Endothelial cell of umbilical vein (primary cell): ENCODE results near the gene OPA1. TPM values are rescaled to one million over a fixed set of nuclear protein-coding genes. Genes with fewer than 3 reads are reported as not detected.
A peak's percentile ranks its signal among the peaks of the same experiment; 100 is the strongest.

Experiments
- BruUV-seq: library from RNA; stranded (reverse); fragments of 400-500 nt; replicated peaks from 2 replicates; lab custom pipeline; 2021; lab: Mats Ljungman, UMichigan
- CTCF ChIA-PET: fragments of 300-600, 350-600 bp; sonication (Branson Sonifier 250); formaldehyde crosslinking; loops from one replicate; lab custom pipeline; 2021; ENCODE audit warnings: antibody characterized with exemption, inconsistent platforms; lab: Charles Lee
- POLR2A ChIA-PET: fragments of 300-600, 350-600 bp; sonication (Branson Sonifier 250); formaldehyde crosslinking; loops from one replicate; lab custom pipeline; 2021; ENCODE audit warnings: antibody characterized with exemption, inconsistent platforms; lab: Charles Lee
- DNase-seq: peaks from one replicate; pipeline ENCODE4 v3.0.0-alpha.2; 2011; ENCODE audit warnings: low read depth, low spot score
- FAIRE-seq: peaks from 2 replicates; lab custom pipeline; 2011; peaks lifted over from hg19 to GRCh38; lab: Jason Lieb, UNC
- H2AFZ ChIP-seq: 2 replicates; pipeline ENCODE4 v1.6.0; 2012; ENCODE audit warnings: low read depth, low read length, control low read depth, inconsistent platforms
- H3K27ac ChIP-seq: 2 replicates; pipeline ENCODE4 v1.5.1; 2011; ENCODE audit warnings: low read depth, mild to moderate bottlenecking, control low read depth, low read length, moderate library complexity; ENCODE audit not compliant: insufficient read depth
- H3K27me3 ChIP-seq, 2 experiments: 2 replicates each; pipeline versions ENCODE4 v1.6.0 to v1.6.1; 2011; ENCODE audit warnings: low read length in 2 of 2, mixed read lengths in 1 of 2; ENCODE audit not compliant: control insufficient read depth in 2 of 2, insufficient read depth in 2 of 2
- H3K36me3 ChIP-seq, 2 experiments: 2 replicates in 1 of 2; 3 replicates in 1 of 2; pipeline ENCODE4 v1.5.1; 2011; ENCODE audit warnings: low read length in 2 of 2, mild to moderate bottlenecking in 1 of 2, moderate library complexity in 1 of 2; ENCODE audit not compliant: control insufficient read depth in 2 of 2, insufficient read depth in 2 of 2; ENCODE audit errors: extremely low read depth in 1 of 2
- H3K4me1 ChIP-seq: 3 replicates; pipeline ENCODE4 v1.5.1; 2011; ENCODE audit warnings: mild to moderate bottlenecking, low read length; ENCODE audit not compliant: control insufficient read depth, insufficient read depth; ENCODE audit errors: extremely low read depth
- H3K4me2 ChIP-seq: 2 replicates; pipeline ENCODE4 v1.6.1; 2011; ENCODE audit warnings: low read length, control low read depth, mixed read lengths; ENCODE audit not compliant: insufficient read depth
- H3K4me3 ChIP-seq, 3 experiments: fragments of 200-600 bp in 1 of 3; sonication (generic), shearing (Covaris generic) in 1 of 3; replicated peaks in 1 of 3; 2 replicates each; pipeline ENCODE4 v1.5.1; 2011 to 2016; ENCODE audit warnings: control low read depth in 3 of 3, low read length in 3 of 3, mild to moderate bottlenecking in 2 of 3, inconsistent platforms in 1 of 3, low read depth in 1 of 3, moderate library complexity in 1 of 3; ENCODE audit not compliant: insufficient read depth in 1 of 3
- H3K79me2 ChIP-seq: 2 replicates; pipeline ENCODE4 v1.6.0; 2012; ENCODE audit warnings: low read length, inconsistent platforms; ENCODE audit not compliant: control insufficient read depth, insufficient read depth
- H3K9ac ChIP-seq: replicated peaks from 2 replicates; pipeline ENCODE3; 2011; ENCODE audit warnings: low read length, control low read depth; ENCODE audit not compliant: insufficient read depth; ENCODE audit errors: extremely low read depth
- H3K9me1 ChIP-seq: replicated peaks from 3 replicates; pipeline ENCODE4 v1.6.0; 2011; ENCODE audit warnings: mild to moderate bottlenecking, low read length; ENCODE audit not compliant: control insufficient read depth, insufficient read depth; ENCODE audit errors: extremely low read depth
- H3K9me3 ChIP-seq: replicated peaks from 2 replicates; pipeline ENCODE4 v1.5.1; 2012; ENCODE audit warnings: low read length, inconsistent platforms; ENCODE audit not compliant: control insufficient read depth, insufficient read depth
- H4K20me1 ChIP-seq: replicated peaks from 2 replicates; pipeline ENCODE3; 2011; ENCODE audit warnings: mild to moderate bottlenecking, low read length; ENCODE audit not compliant: control insufficient read depth, insufficient read depth; ENCODE audit errors: extremely low read depth
- FOS ChIP-seq: IDR thresholded peaks from 2 replicates; pipeline ENCODE4 v1.6.1; 2011; ENCODE audit warnings: mild to moderate bottlenecking, low read length, moderate library complexity, borderline replicate concordance; ENCODE audit not compliant: insufficient read depth
- GATA2 ChIP-seq: IDR thresholded peaks from 2 replicates; pipeline ENCODE4 v1.7.0; 2011; ENCODE audit warnings: low read depth, mild to moderate bottlenecking, moderate library complexity, mixed read lengths, low read length; ENCODE audit not compliant: insufficient read length, insufficient read depth
- JUN ChIP-seq: IDR thresholded peaks from 2 replicates; pipeline ENCODE4 v1.6.1; 2011; ENCODE audit warnings: borderline replicate concordance, low read depth; ENCODE audit not compliant: insufficient read length, insufficient read depth
- MYC ChIP-seq: IDR thresholded peaks from one replicate; pipeline ENCODE4 v1.6.1; 2011; ENCODE audit warnings: mild to moderate bottlenecking, low read depth, low read length
- POLR2A ChIP-seq: IDR thresholded peaks from 2 replicates; pipeline ENCODE4 v1.6.1; 2012; ENCODE audit warnings: low read depth, mild to moderate bottlenecking, control low read depth, low read length
- POLR2AphosphoS5 ChIP-seq: IDR thresholded peaks from 2 replicates; pipeline ENCODE4 v1.6.1; 2012; ENCODE audit warnings: low read depth, mild to moderate bottlenecking, control low read depth, low read length, moderate library complexity; ENCODE audit not compliant: insufficient read depth
- dilution Hi-C: fragments of 300-500 bp; cut with MboI; formaldehyde crosslinking; loops from one replicate; pipeline ENCODE4 v1.15.0; 2019; ENCODE audit warnings: low sequenced_read_pairs; ENCODE audit not compliant: extremely low pct_ligation_motif_present
- intact Hi-C: fragments of 100-400 bp; cut with micrococcal nuclease; formaldehyde crosslinking; loops from one replicate; pipeline ENCODE4 v1.10.0; 2022
- polyA plus RNA-seq, 4 experiments: library from polyadenylated mRNA; depleted of rRNA in 3 of 4; stranded (reverse) in 3 of 4; unstranded in 1 of 4; fragments of >200 nt; gene quantifications; 2 replicates each; pipeline versions ENCODE4 v1.2.1 to v1.2.3, GENCODE V29; 2011 to 2012; ENCODE audit warnings: missing spikeins in 1 of 4
- total RNA-seq: library from RNA; stranded (reverse); gene quantifications from 2 replicates; pipeline ENCODE4 v1.2.3, GENCODE V29; 2021
- TF ChIP-seq, protein P1 (sequence below): IDR thresholded peaks from 2 replicates; pipeline ENCODE4 v1.6.1; 2011; ENCODE audit not compliant: insufficient read depth, insufficient read length
- TF ChIP-seq, protein P2 (sequence below), 2 donors: IDR thresholded peaks; 1 replicate in 1 of 2; 2 replicates in 1 of 2; pipeline ENCODE4 v1.5.1; 2011; ENCODE audit warnings: low read length in 2 of 2, mild to moderate bottlenecking in 2 of 2, moderate library complexity in 2 of 2, control low read depth in 1 of 2, inconsistent platforms in 1 of 2, low read depth in 1 of 2; ENCODE audit not compliant: insufficient read depth in 1 of 2; ENCODE audit errors: extremely low read depth in 1 of 2

Gene OPA1
- total and polyA plus RNA-seq, 2 donors (not counting 3 experiments of a cell fraction or from before 2014, with no cell fraction given), result 10.0 to 62.0 TPM

DNA sequence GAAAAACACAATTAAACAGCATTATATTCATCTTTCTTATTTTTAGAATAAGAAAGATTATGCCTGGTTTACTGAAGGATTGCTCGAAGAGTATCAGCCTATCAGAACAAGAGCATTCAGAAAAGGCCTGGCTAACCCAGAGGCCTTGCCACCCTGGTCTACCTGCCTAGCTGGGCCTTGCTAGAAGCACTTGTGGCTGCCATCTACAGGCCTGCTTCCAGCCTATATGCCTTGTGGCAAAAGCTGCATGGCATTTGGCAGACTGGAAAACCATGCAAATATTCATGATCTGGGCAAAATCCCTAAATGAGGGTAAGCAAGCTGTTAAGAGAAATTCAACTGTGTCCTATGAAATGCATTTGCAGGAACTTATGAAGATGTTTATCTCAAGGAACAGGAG, 29.0 kb upstream of the OPA1 start:
- Histone ChIP-seq H3K9me3 (no peaks in the 10 kb centered on the region), H3K27ac (no peak overlapping the region), H4K20me1 (no peaks in the 10 kb centered on the region), H3K9ac (no peak overlapping the region), H3K9me1 (no peaks in the 10 kb centered on the region), H3K4me3 (no peak overlapping the region), H2AFZ (no peak overlapping the region), H3K4me1 (no peaks in the 10 kb centered on the region), H3K36me3 (no peaks in the 10 kb centered on the region), H3K4me2 (no peak overlapping the region), H3K79me2 (no peaks in the 10 kb centered on the region), H3K27me3 (peaks cover 0 to 1% of the 10 kb centered on the region in 2 experiments)
- DNase-seq (no peak), FAIRE-seq (no peak)
- intact Hi-C loops (no loop called here), dilution Hi-C loops (no loop called here)
- no TSS peak for BruUV-seq
- CTCF ChIA-PET, result interaction anchor here (1.8 to 3.1 kb wide), 2 partner anchors 372 to 751 kb away, joined by 9 to 24 read pairs; no protein-coding TSS in a partner anchor
- POLR2A ChIA-PET, result no interaction called here
- TF ChIP-seq POLR2AphosphoS5, result no peak
- no peak for TF ChIP-seq GATA2
- TF ChIP-seq FOS, result no peak
- TF ChIP-seq POLR2A, result no peak
- TF ChIP-seq, protein P1, sequence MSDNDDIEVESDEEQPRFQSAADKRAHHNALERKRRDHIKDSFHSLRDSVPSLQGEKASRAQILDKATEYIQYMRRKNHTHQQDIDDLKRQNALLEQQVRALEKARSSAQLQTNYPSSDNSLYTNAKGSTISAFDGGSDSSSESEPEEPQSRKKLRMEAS, result no peak
- no peak for TF ChIP-seq MYC
- no peak for TF ChIP-seq JUN
- TF ChIP-seq, protein P2, sequence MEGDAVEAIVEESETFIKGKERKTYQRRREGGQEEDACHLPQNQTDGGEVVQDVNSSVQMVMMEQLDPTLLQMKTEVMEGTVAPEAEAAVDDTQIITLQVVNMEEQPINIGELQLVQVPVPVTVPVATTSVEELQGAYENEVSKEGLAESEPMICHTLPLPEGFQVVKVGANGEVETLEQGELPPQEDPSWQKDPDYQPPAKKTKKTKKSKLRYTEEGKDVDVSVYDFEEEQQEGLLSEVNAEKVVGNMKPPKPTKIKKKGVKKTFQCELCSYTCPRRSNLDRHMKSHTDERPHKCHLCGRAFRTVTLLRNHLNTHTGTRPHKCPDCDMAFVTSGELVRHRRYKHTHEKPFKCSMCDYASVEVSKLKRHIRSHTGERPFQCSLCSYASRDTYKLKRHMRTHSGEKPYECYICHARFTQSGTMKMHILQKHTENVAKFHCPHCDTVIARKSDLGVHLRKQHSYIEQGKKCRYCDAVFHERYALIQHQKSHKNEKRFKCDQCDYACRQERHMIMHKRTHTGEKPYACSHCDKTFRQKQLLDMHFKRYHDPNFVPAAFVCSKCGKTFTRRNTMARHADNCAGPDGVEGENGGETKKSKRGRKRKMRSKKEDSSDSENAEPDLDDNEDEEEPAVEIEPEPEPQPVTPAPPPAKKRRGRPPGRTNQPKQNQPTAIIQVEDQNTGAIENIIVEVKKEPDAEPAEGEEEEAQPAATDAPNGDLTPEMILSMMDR (IDR thresholded peaks at IDR 0.05; ENCODE audit: extremely low read depth in 1 of 2, insufficient read depth in 1 of 2, low read depth in 1 of 2, low read length in 2 of 2), result peak; percentile 10 to 11
